HG03342 (cell line): ENCODE data around the gene PRR18.
A peak's percentile ranks its signal among the peaks of the same experiment; 100 is the strongest.
"Not testable (repeated sequence)": the region's sequence is repeated elsewhere in the genome, so short reads cannot be mapped to it uniquely, and the experiment has no call there.

Experiments used
- ATAC-seq: cut with Tn5 transposase; IDR thresholded peaks from one replicate; pipeline ENCODE4 v1.9.1; 2021; ENCODE audit warnings: mild to moderate bottlenecking, moderate library complexity; ENCODE audit not compliant: unreplicated experiment

PRR18 gene

GRCh38 chr6:166308033-166308768 is at the start of gene PRR18:
Gene PRR18 (minus strand): TSS chr6:166308392. CDS start chr6:166308142, 250 bp downstream.
- ATAC-seq: peak; percentile 30

DNA sequence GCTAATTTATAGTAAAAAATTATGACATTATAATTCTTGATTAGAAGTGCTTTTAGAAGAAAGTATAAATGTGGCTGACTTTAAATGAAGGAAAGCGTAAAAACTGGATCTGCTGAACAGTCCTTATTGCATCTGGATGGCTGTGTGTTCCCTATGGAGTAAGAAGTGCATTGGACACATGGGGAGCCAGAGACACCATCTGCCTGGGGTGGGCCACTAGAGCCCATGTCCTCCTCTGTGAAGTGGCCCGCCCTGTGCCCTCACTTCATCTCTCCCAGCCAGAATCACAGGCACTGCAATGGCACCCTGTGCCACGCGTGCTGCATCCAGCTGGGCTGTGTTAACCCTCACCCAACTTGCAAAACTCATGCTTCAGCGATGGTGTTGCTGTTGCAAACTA is 47.4 kb upstream of the PRR18 start:
- no peak for ATAC-seq

DNA sequence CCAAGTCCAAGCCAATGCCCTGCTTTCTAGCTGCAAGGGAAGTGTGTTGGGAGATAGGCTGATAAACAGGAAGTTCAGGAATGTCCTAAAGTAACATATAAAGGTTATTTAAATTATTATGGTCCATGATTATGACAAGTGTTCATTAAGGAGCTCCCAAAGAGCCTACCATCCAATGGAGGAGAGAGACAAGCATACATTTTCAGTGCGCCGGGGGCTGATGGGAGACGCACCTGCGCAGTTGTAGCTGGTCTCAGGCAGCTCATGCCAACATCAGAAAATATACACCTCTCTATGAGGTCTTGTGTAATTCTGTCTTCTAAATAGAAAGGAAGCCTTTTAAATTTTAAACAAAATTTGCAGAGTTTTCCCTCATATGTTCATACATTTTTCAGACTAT is 46.8 kb upstream of the PRR18 start:
- ATAC-seq: no peak

GRCh38 chr6:166354143-166354542 is 46.0 kb upstream of the PRR18 start:
- ATAC-seq: no peak

- ATAC-seq: no peak
These were observed 45.3 kb upstream of the PRR18 start for GRCh38 chr6:166353507-166353906.

GRCh38 chr6:166352923-166353322 is 44.7 kb upstream of the PRR18 start:
- no peak for ATAC-seq

- peak; percentile 100 for ATAC-seq
These were observed 43.6 kb upstream of the PRR18 start for GRCh38 chr6:166351715-166352285.

DNA sequence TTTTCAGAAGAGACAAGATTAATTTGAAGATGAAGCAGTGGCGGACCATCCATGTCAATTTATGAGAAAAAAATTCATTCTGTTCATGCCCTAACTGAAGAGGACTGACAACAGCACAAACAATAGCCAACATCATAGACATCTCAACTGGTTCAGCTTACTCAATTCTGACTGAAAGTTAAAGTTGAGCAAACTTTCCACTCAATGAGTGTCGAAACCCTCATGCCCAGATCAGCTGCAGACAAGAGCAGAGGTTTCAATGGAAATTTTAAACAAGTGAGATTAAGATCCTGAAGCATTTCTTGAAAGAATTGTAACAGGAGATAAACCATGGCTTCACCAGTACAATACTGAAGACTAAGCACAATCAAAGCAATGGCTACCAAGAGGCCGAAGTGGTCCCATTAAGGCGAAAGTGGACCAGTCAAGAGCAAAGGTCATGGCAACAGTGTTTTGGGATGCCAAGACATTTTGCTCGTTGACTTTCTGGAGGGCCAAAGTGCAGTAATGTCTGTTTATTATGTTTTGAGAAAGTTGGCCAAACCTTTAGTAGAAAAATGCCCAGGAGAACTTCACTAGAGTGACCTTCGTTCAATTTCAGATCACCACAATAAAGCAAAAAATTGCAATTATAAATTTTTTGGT is 40.2 kb upstream of the PRR18 start:
- no peak for ATAC-seq

- no peak for ATAC-seq
These were observed 38.8 kb upstream of the PRR18 start for GRCh38 chr6:166346965-166347364.

DNA sequence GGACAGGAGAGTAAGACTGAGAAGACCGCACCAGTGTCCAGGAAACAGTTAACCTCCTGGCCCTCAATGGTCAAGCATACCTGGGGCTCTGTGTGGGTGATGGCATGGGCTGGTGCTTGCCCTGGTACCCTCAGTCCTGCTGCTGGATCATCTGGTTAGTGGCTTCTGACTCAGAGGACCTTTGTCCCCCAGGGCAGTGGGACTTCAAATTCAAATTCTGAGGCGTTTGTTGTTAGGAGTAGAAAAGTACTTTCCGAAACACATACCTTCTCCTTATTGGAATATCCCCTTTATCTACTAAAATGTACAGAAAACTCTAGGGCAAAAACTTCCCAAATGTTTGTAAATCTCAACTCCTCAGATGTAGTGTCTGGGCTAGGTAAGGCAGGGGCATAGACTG is 38.3 kb upstream of the PRR18 start:
- ATAC-seq: no peak

DNA sequence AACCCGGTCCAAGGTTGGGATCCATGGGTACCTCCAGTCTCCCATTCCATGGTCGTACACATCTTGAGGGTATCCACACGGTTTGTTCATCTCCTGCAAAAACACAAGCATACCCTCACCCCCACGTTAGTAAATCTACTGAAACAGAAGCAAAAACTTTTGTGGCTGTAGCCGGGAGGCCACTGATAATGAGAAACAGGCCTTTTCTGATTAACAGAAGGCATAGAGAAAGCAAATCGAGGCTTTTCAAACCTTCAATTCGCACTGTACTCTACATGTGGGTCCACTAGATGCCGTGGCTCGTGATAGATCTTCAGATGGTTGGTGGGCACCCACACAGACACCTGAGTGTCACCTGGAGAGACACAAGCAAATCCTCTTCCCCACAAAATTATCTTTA is 37.5 kb upstream of the PRR18 start:
- ATAC-seq: not testable (repeated sequence)

- not testable (repeated sequence) for ATAC-seq
These were observed 36.7 kb upstream of the PRR18 start for GRCh38 chr6:166344921-166345320.

DNA sequence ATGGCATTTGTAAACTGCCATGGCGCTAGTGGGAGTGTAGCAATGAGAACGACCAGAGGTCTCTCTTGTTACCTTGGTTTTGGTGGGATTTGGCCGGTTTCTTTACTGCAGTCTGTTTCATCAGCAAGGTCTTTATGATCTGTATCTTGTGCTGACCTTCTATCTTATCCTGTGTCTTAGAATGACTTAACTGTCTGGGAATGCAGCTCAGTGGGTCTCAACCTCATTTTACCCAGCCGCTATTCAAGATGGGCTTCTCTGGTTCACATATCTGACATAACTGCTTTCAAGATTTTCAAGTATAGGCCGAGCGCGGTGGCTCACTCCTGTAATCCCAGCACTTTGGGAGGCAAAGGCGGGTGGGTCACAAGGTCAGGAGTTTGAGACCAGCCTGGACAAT is 36.0 kb upstream of the PRR18 start:
- ATAC-seq: no peak

DNA sequence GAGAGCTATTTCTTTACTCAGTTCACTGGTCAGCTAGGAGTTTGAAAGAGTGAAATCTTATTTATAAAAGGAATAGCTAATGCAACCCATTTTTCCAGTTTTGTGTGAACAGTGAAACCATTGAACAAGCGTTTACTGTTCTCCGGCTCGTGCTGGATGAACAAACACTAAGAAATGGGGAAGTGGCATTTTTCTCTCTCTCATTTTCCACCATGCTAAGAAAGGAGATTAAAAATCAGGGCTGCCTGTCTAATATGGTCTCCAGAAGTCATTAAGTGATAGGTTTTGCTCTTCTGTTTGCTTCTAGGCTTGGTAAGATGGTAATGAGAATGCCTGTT is 34.9 kb upstream of the PRR18 start:
- ATAC-seq: peak; percentile 29

GRCh38 chr6:166342349-166343149 is 34.4 kb upstream of the PRR18 start, which contains the start of gene SFT2D1:
Gene SFT2D1 (minus strand): TSS chr6:166342545. CDS start chr6:166342481, 64 bp downstream.
- ATAC-seq: peak; percentile 91

GRCh38 chr6:166341977-166342348 is 33.8 kb upstream of the PRR18 start:
- ATAC-seq: no peak

DNA sequence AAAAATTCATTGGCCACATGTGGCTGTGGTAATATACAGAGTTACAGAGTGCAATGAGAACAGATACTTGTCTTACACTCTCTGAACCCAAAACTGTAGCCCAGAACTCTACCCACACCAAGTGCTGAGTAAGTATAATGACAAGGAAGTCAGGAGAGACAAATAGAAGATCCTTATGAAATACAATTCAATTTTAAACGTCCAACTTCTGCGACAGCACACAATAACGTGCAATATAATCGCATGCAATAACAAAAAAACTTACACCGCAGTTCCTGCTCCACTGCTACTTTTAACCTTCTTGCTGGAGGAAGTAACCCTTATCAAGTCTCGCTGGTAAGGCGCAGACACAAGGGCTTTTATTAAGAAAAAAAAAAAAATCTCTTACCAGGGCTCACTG is 33.3 kb upstream of the PRR18 start:
- no peak for ATAC-seq

DNA sequence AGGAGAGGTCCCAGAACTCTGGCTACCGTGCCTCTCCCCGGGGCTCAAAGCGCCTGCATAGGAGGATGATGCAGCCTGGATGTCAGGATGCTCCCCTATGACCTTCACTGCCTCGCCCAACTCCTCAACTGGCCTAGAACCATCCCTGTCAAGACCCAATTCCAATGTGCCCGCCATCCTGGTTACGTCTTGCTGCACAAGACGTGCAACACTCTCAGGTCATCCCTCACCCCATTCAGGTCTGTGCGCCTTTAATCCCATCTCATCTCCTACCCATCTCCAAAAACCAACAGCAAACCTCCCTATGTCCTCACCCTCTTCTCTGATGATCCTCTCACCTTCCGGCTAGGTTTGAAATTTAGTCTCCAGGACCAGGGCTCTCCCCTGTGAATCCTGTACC is 30.7 kb upstream of the PRR18 start:
- ATAC-seq: no peak

DNA sequence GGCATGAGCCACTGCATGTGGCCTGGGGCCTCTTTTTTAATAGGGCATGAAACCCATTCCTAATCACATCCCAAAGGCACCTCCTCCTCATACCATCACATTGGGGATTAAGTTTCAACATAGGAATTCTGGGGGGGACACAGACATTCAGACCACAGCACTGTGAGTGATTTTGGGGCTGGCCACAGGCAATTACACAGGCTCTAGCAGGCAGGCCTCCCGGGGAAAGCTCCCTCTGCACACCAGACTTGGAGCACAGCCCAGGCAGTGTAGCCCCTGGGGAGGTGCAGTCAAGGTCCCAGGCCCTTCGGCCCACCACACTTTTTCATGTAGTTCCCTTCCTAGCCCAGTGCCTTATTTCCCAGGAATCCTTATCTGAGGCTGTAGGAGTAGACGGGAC is 28.7 kb upstream of the PRR18 start:
- no peak for ATAC-seq

DNA sequence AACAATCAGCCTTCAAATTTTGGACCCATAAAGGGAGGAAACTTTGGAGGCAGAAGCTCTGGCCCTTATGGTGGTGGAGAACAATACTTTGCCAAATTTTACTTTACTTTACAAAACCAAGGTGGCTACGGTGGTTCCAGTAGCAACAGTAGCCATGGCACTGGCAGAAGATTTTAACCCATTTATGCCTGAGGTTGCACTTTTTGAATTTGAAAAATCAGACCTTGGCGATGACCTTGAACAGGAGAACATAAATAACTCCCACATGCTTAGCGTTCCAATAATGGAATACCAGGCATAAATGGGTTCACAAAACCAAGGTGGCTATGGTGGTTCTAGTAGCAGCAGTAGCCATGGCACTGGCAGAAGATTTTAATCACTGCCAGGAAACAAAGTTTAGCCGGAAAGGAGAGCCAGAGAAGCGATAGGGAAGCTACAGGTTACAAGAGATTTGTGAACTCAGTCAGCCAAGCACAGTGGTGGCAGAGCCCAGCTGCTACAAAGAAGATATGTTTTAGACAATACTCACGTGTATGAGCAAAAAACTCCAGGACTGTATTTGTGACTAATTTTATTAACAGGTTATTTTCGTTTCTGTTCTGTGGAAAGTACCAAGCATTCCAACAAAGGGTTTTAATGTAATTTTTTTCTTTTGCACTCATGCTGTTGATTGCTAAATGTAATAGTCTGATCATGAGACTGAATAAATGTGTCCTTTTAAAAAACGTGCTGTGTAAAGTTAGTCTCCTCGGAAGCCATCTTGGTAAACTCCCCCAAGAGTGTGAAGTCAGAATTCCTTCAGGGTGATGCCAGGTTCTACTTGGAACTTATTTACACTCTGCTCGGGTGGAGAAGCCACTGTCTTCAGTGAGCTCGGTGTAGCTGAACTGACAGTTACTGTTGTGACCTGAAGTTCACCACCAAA is 27.4 kb upstream of the PRR18 start:
- peak; percentile 48 for ATAC-seq
